Activated CD4-positive, alpha-beta memory T cell treated with anti-CD3 and anti-CD28 coated beads, Interleukin-2, amount 10 ng/mL, durations not matched to agents 7 days and 5 days (primary cell): Measurements from ENCODE around the gene GRB10. TPM values are rescaled to one million over a fixed set of nuclear protein-coding genes. Genes with fewer than 3 reads are reported as not detected.

ENCODE experiments used
- CTCF ChIA-PET: fragments of 350-600 bp; sonication (Branson Sonifier 250); formaldehyde crosslinking; loops from one replicate; lab custom pipeline; 2021; ENCODE audit warnings: antibody characterized with exemption, inconsistent platforms; lab: Charles Lee
- POLR2A ChIA-PET: fragments of 350-600 bp; sonication (Branson Sonifier 250); formaldehyde crosslinking; loops from one replicate; lab custom pipeline; 2021; ENCODE audit warnings: antibody characterized with exemption; lab: Charles Lee
- DNase-seq: peaks from one replicate; pipeline ENCODE4 v3.0.0-alpha.2; 2020
- H3K27ac Mint-ChIP-seq: one replicate; pipeline ENCODE4 v1.8.0; 2021; ENCODE audit warnings: mild to moderate bottlenecking, mixed read lengths
- H3K27me3 Mint-ChIP-seq: one replicate; pipeline ENCODE4 v1.8.0; 2021; ENCODE audit warnings: mixed read lengths
- H3K36me3 Mint-ChIP-seq: one replicate; pipeline ENCODE4 v1.8.0; 2021; ENCODE audit warnings: low read depth, mixed read lengths
- H3K4me1 Mint-ChIP-seq: one replicate; pipeline ENCODE4 v1.8.0; 2021; ENCODE audit warnings: mixed read lengths
- H3K4me3 Mint-ChIP-seq: one replicate; pipeline ENCODE4 v1.8.0; 2021; ENCODE audit warnings: mild to moderate bottlenecking, mixed read lengths
- H3K9me3 Mint-ChIP-seq: one replicate; pipeline ENCODE4 v1.8.0; 2021; ENCODE audit warnings: mixed read lengths
- total RNA-seq, 2 experiments: library from RNA; stranded (reverse); gene quantifications; one replicate each; pipeline ENCODE4 v1.2.3, GENCODE V29; 2021

GRB10 gene
- total RNA-seq, 2 experiments from 2014 or later = 13.9 to 14.2 TPM

- CTCF ChIA-PET = interaction anchor here (1.5 kb wide), 1 partner anchor 200 kb away, joined by 3 read pairs; no protein-coding TSS in a partner anchor
- H3K4me1 Mint-ChIP-seq = peaks cover 41% of the 10 kb centered on the region
- no peak overlapping the region for H3K4me3 Mint-ChIP-seq
- H3K27ac Mint-ChIP-seq = no peak overlapping the region
- POLR2A ChIA-PET = no interaction called here
- peaks cover 2% of the 10 kb centered on the region for H3K27me3 Mint-ChIP-seq
- no peak for DNase-seq
- H3K9me3 Mint-ChIP-seq = peaks cover 3% of the 10 kb centered on the region
- H3K36me3 Mint-ChIP-seq = peaks cover 9% of the 10 kb centered on the region
Measured at GRCh38 chr7:50667789-50668226, 114.9 kb downstream of the GRB10 start.

GRCh38 chr7:50667338-50667737, 115.4 kb downstream of the GRB10 start:
- Mint-ChIP-seq H3K27ac (no peak overlapping the region), H3K4me3 (no peak overlapping the region), H3K9me3 (peaks cover 3% of the 10 kb centered on the region), H3K4me1 (peaks cover 45% of the 10 kb centered on the region), H3K27me3 (peaks cover 2% of the 10 kb centered on the region), H3K36me3 (peaks cover 9% of the 10 kb centered on the region)
- ChIA-PET POLR2A (no interaction called here), CTCF (interaction anchor here (1.5 kb wide), 1 partner anchor 199 kb away, joined by 3 read pairs; no protein-coding TSS in a partner anchor)
- no peak for DNase-seq

GRCh38 chr7:50666124-50666496, 116.6 kb downstream of the GRB10 start:
- Mint-ChIP-seq H3K27ac (no peak overlapping the region), H3K4me3 (no peak overlapping the region), H3K36me3 (peaks cover 9% of the 10 kb centered on the region), H3K4me1 (peaks cover 58% of the 10 kb centered on the region), H3K9me3 (peaks cover 3% of the 10 kb centered on the region), H3K27me3 (peaks cover 2% of the 10 kb centered on the region)
- ChIA-PET CTCF (no interaction called here), POLR2A (no interaction called here)
- no peak for DNase-seq

GRCh38 chr7:50665403-50666123, 117.1 kb downstream of the GRB10 start:
- H3K27me3 Mint-ChIP-seq = peaks cover 2% of the 10 kb centered on the region
- peak overlapping the region; percentile 96 for H3K27ac Mint-ChIP-seq
- ChIA-PET CTCF (no interaction called here), POLR2A (interaction anchor here (1.8 kb wide), 1 partner anchor 71 kb away, joined by 5 read pairs; no protein-coding TSS in a partner anchor)
- H3K9me3 Mint-ChIP-seq = peaks cover 1% of the 10 kb centered on the region
- peaks cover 9% of the 10 kb centered on the region for H3K36me3 Mint-ChIP-seq
- no peak for DNase-seq
- H3K4me1 Mint-ChIP-seq = peaks cover 63% of the 10 kb centered on the region
- no peak overlapping the region for H3K4me3 Mint-ChIP-seq

DNA sequence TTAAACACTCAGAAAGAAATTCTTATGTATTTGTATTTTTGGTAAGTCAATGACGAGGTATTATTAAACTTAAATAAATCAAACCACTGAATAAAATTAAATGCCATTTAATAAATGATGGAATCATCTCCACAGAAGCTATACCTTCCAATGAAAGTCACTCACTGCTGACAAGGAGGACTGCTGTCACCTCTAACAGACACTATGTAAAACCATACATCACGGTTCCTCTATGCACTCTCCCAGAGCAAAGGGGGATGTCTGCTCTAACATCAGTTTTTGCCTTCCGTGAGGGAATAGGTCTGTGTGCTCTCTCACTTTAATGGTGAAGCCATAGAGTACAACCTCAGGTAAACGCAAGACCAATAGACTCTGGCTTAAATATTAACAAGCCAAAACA, 117.8 kb downstream of the GRB10 start:
- ChIA-PET CTCF (interaction anchor here (1.0 kb wide), 2 partner anchors 32 to 34 kb away, joined by 3 read pairs; no protein-coding TSS in a partner anchor), POLR2A (interaction anchor here (1.8 kb wide), 1 partner anchor 71 kb away, joined by 5 read pairs; no protein-coding TSS in a partner anchor)
- H3K4me3 Mint-ChIP-seq = peak overlapping the region; percentile 74
- DNase-seq = no peak
- peaks cover 2% of the 10 kb centered on the region for H3K27me3 Mint-ChIP-seq
- no peaks in the 10 kb centered on the region for H3K9me3 Mint-ChIP-seq
- peaks cover 11% of the 10 kb centered on the region for H3K36me3 Mint-ChIP-seq
- peaks cover 69% of the 10 kb centered on the region for H3K4me1 Mint-ChIP-seq
- peak overlapping the region; percentile 96 for H3K27ac Mint-ChIP-seq

GRCh38 chr7:50664461-50664922, 118.2 kb downstream of the GRB10 start:
- ChIA-PET CTCF (interaction anchor here (1.0 to 1.4 kb wide), 4 partner anchors 24 to 458 kb away, joined by 3 to 4 read pairs (median 3); no protein-coding TSS in a partner anchor), POLR2A (interaction anchor here (0.6 to 1.8 kb wide), 3 partner anchors 9 to 168 kb away, joined by 3 to 5 read pairs (median 3); no protein-coding TSS in a partner anchor)
- Mint-ChIP-seq H3K4me1 (peaks cover 74% of the 10 kb centered on the region), H3K9me3 (no peaks in the 10 kb centered on the region), H3K27ac (peak overlapping the region; percentile 96), H3K4me3 (peak overlapping the region; percentile 74), H3K36me3 (peaks cover 11% of the 10 kb centered on the region), H3K27me3 (peaks cover 2% of the 10 kb centered on the region)
- DNase-seq = peak; percentile 65

DNA sequence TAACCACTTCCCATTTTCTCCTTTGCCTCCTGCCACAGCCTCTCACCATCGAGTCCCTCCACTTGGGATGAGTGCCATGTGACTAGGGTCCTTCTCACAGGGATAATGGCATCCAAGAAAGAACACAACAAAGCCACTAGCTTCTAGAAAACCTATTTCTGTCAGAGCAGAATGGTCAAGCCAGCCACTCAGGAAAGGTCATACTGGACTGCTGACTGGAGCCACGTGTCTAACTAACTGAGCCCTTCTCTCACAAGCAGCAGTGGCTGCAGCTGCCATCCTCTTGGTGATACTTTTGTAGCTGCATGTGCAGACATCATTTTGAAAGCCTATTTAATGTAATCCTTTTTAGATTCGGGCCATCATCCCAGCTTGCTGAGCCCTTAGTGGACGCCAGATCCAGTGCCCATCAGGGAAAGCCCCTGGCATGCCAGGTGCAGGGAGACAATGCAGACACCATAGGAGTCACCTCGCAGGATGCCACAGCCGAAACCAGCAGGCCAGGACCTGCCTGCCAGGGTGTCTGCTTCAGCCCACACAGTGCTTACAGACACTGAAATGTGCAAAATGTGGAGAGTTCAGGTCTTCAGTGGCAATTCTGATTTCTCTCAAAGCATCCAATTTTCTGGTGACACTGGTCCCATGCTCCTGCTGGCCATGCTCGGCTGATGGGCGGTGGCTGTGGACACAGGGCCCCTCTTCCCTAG, 119.1 kb downstream of the GRB10 start:
- peak overlapping the region; percentile 74 for H3K4me3 Mint-ChIP-seq
- POLR2A ChIA-PET = interaction anchor here (0.6 to 1.8 kb wide), 5 partner anchors 10 to 214 kb away, joined by 3 to 5 read pairs (median 3); partner anchors contain the start of gene FIGNL1
- H3K9me3 Mint-ChIP-seq = no peaks in the 10 kb centered on the region
- DNase-seq = peak; percentile 28
- CTCF ChIA-PET = interaction anchor here (0.8 to 1.4 kb wide), 5 partner anchors 23 to 459 kb away, joined by 3 to 4 read pairs (median 3); no protein-coding TSS in a partner anchor
- peaks cover 80% of the 10 kb centered on the region for H3K4me1 Mint-ChIP-seq
- H3K27me3 Mint-ChIP-seq = peaks cover 2% of the 10 kb centered on the region
- peak overlapping the region; percentile 96 for H3K27ac Mint-ChIP-seq
- H3K36me3 Mint-ChIP-seq = peaks cover 7% of the 10 kb centered on the region

DNA sequence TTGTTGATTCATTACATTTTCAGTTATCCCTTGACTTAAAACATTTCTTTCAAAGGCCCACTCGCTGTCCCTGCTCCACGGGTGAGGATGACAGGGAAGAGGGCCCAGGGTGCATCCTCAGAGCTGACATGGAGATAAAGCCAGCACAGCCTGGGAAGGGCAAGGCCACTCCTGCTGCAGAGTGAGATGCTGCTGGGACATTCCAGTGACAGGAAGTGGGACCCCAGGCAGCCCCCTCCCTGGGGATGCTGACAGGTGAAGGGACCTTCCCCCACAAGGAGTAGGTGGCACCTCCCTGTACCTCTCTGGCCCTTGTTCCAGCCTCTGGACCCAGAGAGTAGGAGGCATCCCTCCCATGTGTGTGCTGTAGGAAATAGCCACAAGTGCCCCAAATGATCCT, 119.7 kb downstream of the GRB10 start:
- peaks cover 7% of the 10 kb centered on the region for H3K36me3 Mint-ChIP-seq
- peak overlapping the region; percentile 96 for H3K27ac Mint-ChIP-seq
- DNase-seq = no peak
- peak overlapping the region; percentile 74 for H3K4me3 Mint-ChIP-seq
- H3K27me3 Mint-ChIP-seq = peaks cover 2% of the 10 kb centered on the region
- CTCF ChIA-PET = interaction anchor here (0.8 to 3.7 kb wide), 6 partner anchors 16 to 459 kb away, joined by 3 to 14 read pairs (median 3); no protein-coding TSS in a partner anchor
- POLR2A ChIA-PET = interaction anchor here (1.0 to 3.2 kb wide), 7 partner anchors 9 to 313 kb away, joined by 3 to 10 read pairs (median 5); partner anchors contain the start of gene FIGNL1
- peaks cover 80% of the 10 kb centered on the region for H3K4me1 Mint-ChIP-seq
- H3K9me3 Mint-ChIP-seq = no peaks in the 10 kb centered on the region

DNA sequence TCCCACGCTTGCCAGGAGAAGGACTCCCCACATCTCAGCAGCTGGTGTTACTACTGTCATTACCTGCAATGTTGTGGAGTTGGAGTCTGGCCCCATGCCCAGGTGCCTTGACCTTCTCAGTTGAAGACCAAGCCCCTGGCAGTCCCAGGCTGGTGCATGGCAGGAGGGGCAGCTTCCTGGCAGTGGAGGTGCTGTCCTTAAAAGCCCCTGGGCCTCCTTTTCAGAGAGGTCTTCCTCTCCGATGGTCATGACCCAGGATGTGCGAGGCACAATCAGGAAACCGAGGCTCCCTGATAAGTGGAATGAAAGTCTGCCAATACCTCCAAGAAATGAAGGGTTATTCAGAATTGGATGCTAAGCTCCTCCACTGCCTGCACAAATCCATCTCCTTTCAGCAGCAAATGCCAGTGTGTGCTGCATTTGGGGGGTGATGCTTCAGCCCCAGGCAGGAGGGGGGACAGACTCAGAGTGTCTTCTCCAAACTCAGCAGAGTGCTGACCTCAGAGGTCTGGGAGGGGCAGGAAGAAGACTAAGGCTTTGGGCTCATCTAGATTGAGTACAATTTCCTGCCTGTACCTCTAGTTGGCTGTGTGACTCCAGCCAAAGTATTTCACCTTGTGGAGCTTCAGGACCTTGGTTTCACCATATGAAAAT, 120.5 kb downstream of the GRB10 start:
- ChIA-PET CTCF (interaction anchor here (1.0 to 3.7 kb wide), 6 partner anchors 17 to 457 kb away, joined by 3 to 14 read pairs (median 4); no protein-coding TSS in a partner anchor), POLR2A (interaction anchor here (1.0 to 3.2 kb wide), 12 partner anchors 8 to 395 kb away, joined by 3 to 10 read pairs (median 5); no protein-coding TSS in a partner anchor)
- Mint-ChIP-seq H3K4me3 (peak overlapping the region; percentile 74), H3K27ac (peak overlapping the region; percentile 96), H3K36me3 (peaks cover 4% of the 10 kb centered on the region), H3K4me1 (peaks cover 80% of the 10 kb centered on the region), H3K27me3 (no peaks in the 10 kb centered on the region), H3K9me3 (no peaks in the 10 kb centered on the region)
- peak; percentile 69 for DNase-seq

DNA sequence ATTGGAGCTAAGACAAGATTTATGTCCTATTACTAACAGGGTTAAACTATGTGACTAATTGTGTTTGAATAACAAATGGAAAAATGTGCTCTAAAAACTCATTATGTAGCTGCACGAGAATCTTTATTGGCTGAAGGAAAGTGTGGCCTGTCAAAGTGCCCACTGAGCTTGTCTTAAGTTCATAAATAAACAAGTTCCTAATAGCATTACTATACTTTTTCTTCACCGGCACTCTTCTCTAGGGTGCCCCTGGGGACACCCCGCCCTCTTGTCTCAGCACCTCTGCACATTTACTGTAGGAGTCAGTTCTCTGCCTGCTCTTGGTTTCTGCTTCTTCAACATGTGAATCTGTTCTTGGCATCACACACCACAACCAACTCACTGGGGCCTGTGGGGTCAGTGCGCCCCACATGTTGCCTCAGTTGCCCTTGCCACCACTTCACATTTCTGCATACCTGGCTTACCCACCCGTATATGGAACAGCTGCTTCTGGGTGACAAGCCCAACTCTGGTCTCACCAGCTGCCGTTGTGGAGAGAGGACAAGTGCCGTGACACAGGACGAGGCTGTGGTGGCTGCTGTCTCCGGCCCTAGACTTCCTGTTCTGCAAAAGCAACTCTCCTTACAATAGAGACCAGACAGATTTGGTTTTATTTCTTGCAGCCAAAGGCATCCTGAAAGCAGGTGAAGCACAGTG, 121.2 kb downstream of the GRB10 start:
- Mint-ChIP-seq H3K27ac (peak overlapping the region; percentile 96), H3K4me1 (peaks cover 83% of the 10 kb centered on the region)

DNA sequence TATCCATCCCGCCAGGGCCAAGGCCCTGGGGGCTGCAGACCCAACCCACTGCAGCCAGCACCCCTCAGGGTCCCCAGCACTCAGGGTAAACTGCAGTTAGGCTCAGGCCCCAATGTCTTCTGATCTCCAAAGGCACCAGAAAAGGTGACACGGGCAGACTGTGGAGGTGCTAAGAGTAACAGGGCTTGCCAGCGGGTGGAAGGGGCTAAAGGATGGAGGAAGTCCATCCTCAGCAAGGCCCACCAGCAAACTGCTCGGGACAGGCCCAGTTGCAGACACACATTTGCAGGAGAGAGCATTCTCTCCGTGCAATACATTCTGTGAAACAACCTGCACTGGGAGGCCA, 121.9 kb downstream of the GRB10 start:
- peak overlapping the region; percentile 96 for H3K27ac Mint-ChIP-seq

More for the DNA sequence above, 121.2 kb downstream of the GRB10 start:
- peak overlapping the region; percentile 74 for H3K4me3 Mint-ChIP-seq
- POLR2A ChIA-PET = interaction anchor here (0.8 to 3.2 kb wide), 12 partner anchors 7 to 394 kb away, joined by 3 to 10 read pairs (median 5); no protein-coding TSS in a partner anchor
- CTCF ChIA-PET = interaction anchor here (0.9 to 3.7 kb wide), 5 partner anchors 17 to 193 kb away, joined by 3 to 14 read pairs (median 4); no protein-coding TSS in a partner anchor
- DNase-seq = peak; percentile 69
- H3K36me3 Mint-ChIP-seq = peaks cover 2% of the 10 kb centered on the region
- H3K9me3 Mint-ChIP-seq = no peaks in the 10 kb centered on the region
- H3K27me3 Mint-ChIP-seq = no peaks in the 10 kb centered on the region

More for the DNA sequence above, 121.9 kb downstream of the GRB10 start:
- H3K36me3 Mint-ChIP-seq = peaks cover 2% of the 10 kb centered on the region
- peak overlapping the region; percentile 74 for H3K4me3 Mint-ChIP-seq
- no peaks in the 10 kb centered on the region for H3K9me3 Mint-ChIP-seq
- CTCF ChIA-PET = interaction anchor here (0.9 to 3.7 kb wide), 5 partner anchors 18 to 568 kb away, joined by 3 to 14 read pairs (median 4); partner anchors contain the start of gene ZPBP
- POLR2A ChIA-PET = interaction anchor here (1.0 to 3.2 kb wide), 9 partner anchors 10 to 393 kb away, joined by 3 to 10 read pairs (median 5); no protein-coding TSS in a partner anchor
- no peak for DNase-seq
- peaks cover 84% of the 10 kb centered on the region for H3K4me1 Mint-ChIP-seq
- peaks cover under 1% of the 10 kb centered on the region for H3K27me3 Mint-ChIP-seq
